Esophagus squamous epithelium (tissue), 4 donors: ENCODE measurements around the gene MBTD1.

Experiments
- POLR2A ChIP-seq, 4 donors: fragments of 450-650 bp; IDR thresholded peaks; one replicate each; pipeline ENCODE4 v1.6.1; 2017; ENCODE audit warnings: antibody characterized with exemption in 4 of 4, mild to moderate bottlenecking in 4 of 4, moderate library complexity in 3 of 4
- TF ChIP-seq, protein P1 (sequence below), 6 experiments: fragments of 450-650 bp in 4 of 6; fragments of 200-600 bp in 2 of 6; sonication (generic) in 2 of 6; IDR thresholded peaks; one replicate each; pipeline ENCODE4 v1.5.1; 2016 to 2019; ENCODE audit warnings: antibody characterized with exemption in 6 of 6, mild to moderate bottlenecking in 4 of 6, moderate library complexity in 4 of 6

- TF ChIP-seq, protein P1, sequence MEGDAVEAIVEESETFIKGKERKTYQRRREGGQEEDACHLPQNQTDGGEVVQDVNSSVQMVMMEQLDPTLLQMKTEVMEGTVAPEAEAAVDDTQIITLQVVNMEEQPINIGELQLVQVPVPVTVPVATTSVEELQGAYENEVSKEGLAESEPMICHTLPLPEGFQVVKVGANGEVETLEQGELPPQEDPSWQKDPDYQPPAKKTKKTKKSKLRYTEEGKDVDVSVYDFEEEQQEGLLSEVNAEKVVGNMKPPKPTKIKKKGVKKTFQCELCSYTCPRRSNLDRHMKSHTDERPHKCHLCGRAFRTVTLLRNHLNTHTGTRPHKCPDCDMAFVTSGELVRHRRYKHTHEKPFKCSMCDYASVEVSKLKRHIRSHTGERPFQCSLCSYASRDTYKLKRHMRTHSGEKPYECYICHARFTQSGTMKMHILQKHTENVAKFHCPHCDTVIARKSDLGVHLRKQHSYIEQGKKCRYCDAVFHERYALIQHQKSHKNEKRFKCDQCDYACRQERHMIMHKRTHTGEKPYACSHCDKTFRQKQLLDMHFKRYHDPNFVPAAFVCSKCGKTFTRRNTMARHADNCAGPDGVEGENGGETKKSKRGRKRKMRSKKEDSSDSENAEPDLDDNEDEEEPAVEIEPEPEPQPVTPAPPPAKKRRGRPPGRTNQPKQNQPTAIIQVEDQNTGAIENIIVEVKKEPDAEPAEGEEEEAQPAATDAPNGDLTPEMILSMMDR (IDR thresholded peaks at IDR 0.05) = no peak
- no peak for TF ChIP-seq POLR2A (IDR thresholded peaks at IDR 0.05)
Observed at GRCh38 chr17:51189628-51190027, 70.2 kb downstream of the MBTD1 start.
